ENCODE measurements around the gene NDUFA5.

- no peak for TF ChIP-seq CTCF (IDR thresholded peaks at IDR 0.05)
- TF ChIP-seq POLR2A (IDR thresholded peaks at IDR 0.05): no peak
Observed at GRCh38 chr7:123535517-123535916, 22.1 kb downstream of the NDUFA5 start.
